Stimulated activated CD8-positive, alpha-beta memory T cell treated with anti-CD3 and anti-CD28 coated beads, Interleukin-4, amount 100 ng/mL, for 48 hours (primary cell): ENCODE results near the gene HSPB6.

ENCODE experiments used
- DNase-seq: peaks from one replicate; pipeline ENCODE4 v3.0.0-alpha.2; 2020

HSPB6 gene

GRCh38 chr19:35744430-35745327 is 12.2 kb downstream of the HSPB6 start:
- peak; percentile 94 for DNase-seq

GRCh38 chr19:35743640-35744429 is 13.0 kb downstream of the HSPB6 start:
- no peak for DNase-seq

GRCh38 chr19:35742121-35742724 is 14.6 kb downstream of the HSPB6 start, which contains the start of gene IGFLR1:
TSS of gene IGFLR1 (minus strand) at chr19:35742452. CDS start at chr19:35741180, 1,272 bp downstream.
- peak; percentile 82 for DNase-seq

- no peak for DNase-seq
Measured at GRCh38 chr19:35741203-35741515, 15.7 kb downstream of the HSPB6 start.

- peak; percentile 98 for DNase-seq
Measured at GRCh38 chr19:35740423-35741202, 16.2 kb downstream of the HSPB6 start.

GRCh38 chr19:35740108-35740422 is 16.8 kb downstream of the HSPB6 start:
- no peak for DNase-seq

GRCh38 chr19:35739275-35740107 is 17.3 kb downstream of the HSPB6 start:
- no peak for DNase-seq

- no peak for DNase-seq
Measured at GRCh38 chr19:35738887-35739229, 18.0 kb downstream of the HSPB6 start.

GRCh38 chr19:35738021-35738886 is 18.6 kb downstream of the HSPB6 start:
- DNase-seq, result no peak

- DNase-seq, result peak; percentile 42
Measured at GRCh38 chr19:35736913-35737886, 19.6 kb downstream of the HSPB6 start.

- no peak for DNase-seq
Measured at GRCh38 chr19:35734889-35735288, 21.9 kb downstream of the HSPB6 start.

GRCh38 chr19:35734273-35734672 is 22.6 kb downstream of the HSPB6 start:
- no peak for DNase-seq

- no peak for DNase-seq
Measured at GRCh38 chr19:35733180-35734125, 23.4 kb downstream of the HSPB6 start.

GRCh38 chr19:35732540-35733179 is 24.2 kb downstream of the HSPB6 start:
- no peak for DNase-seq

- no peak for DNase-seq
Measured at GRCh38 chr19:35731779-35732405, 24.9 kb downstream of the HSPB6 start.

GRCh38 chr19:35731353-35731752 is 25.5 kb downstream of the HSPB6 start:
- DNase-seq, result no peak

GRCh38 chr19:35730326-35730725 is 26.5 kb downstream of the HSPB6 start:
- DNase-seq, result no peak

- DNase-seq, result no peak
Measured at GRCh38 chr19:35729763-35730162, 27.1 kb downstream of the HSPB6 start.
